WTC11 (cell line): Measurements from ENCODE around the gene RASAL3.

Source experiments
- CREM ChIP-seq: sonication (generic); formaldehyde crosslinking; IDR thresholded peaks from 2 replicates; pipeline ENCODE4 v1.8.1; 2022; ENCODE audit warnings: mild to moderate bottlenecking, missing genetic modification reagents, moderate library complexity
- KAT7 ChIP-seq: sonication (generic); formaldehyde crosslinking; IDR thresholded peaks from 2 replicates; pipeline ENCODE4 v1.8.1; 2023; ENCODE audit warnings: missing genetic modification reagents, mild to moderate bottlenecking, borderline replicate concordance
- NFE2L1 ChIP-seq: sonication (generic); formaldehyde crosslinking; IDR thresholded peaks from 2 replicates; pipeline ENCODE4 v1.8.1; 2023; ENCODE audit warnings: missing genetic modification reagents
- TF ChIP-seq, protein P1 (sequence below): sonication (generic); formaldehyde crosslinking; IDR thresholded peaks from 2 replicates; pipeline ENCODE4 v1.8.0; 2022; ENCODE audit warnings: mild to moderate bottlenecking, missing genetic modification reagents
- TF ChIP-seq, protein P2 (sequence below): sonication (generic); formaldehyde crosslinking; conservative IDR thresholded peaks from 2 replicates; pipeline ENCODE4 v1.8.1; 2022; ENCODE audit warnings: mild to moderate bottlenecking, missing genetic modification reagents
- TF ChIP-seq, protein P3 (sequence below): fragments of 200-600 bp; IDR thresholded peaks from 2 replicates; pipeline ENCODE4 v1.8.0; 2022; ENCODE audit warnings: antibody characterized with exemption
- TF ChIP-seq, protein P4 (sequence below): sonication (generic); formaldehyde crosslinking; IDR thresholded peaks from 2 replicates; pipeline ENCODE4 v1.8.1; 2023; ENCODE audit warnings: mild to moderate bottlenecking, missing genetic modification reagents
- TF ChIP-seq, protein P5 (sequence below): sonication (generic); formaldehyde crosslinking; IDR thresholded peaks from 2 replicates; pipeline ENCODE4 v1.8.1; 2022; ENCODE audit warnings: low read depth, mild to moderate bottlenecking, moderate library complexity, missing genetic modification reagents, borderline replicate concordance
- TF ChIP-seq, protein P6 (sequence below): sonication (generic); formaldehyde crosslinking; IDR thresholded peaks from 2 replicates; pipeline ENCODE4 v1.8.1; 2023; ENCODE audit warnings: mild to moderate bottlenecking, moderate library complexity, missing genetic modification reagents

DNA sequence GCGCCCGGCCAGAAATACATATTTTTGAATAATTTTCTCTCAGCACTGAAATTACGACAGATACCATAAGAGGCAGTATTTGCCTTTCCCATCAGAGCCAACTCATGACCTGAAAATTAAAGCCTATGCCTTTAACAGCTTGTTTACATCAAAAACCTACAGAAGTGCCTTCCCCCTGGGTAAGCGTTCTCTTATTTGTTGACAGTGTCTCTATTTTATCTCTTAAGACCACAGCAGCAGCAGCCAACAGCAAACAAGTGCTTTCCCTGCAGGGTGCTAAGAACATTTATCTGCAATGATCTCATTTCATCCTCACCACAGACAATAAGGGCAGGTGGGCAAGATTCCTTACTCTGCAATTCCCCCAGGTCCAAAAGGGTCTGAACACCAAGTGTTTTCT is 51.5 kb downstream of the RASAL3 start:
- TF ChIP-seq, protein P1, sequence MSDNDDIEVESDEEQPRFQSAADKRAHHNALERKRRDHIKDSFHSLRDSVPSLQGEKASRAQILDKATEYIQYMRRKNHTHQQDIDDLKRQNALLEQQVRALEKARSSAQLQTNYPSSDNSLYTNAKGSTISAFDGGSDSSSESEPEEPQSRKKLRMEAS (CRISPR knock-in tag): no peak
- TF ChIP-seq CREM (CRISPR knock-in tag) (no peak), NFE2L1 (CRISPR knock-in tag) (no peak), KAT7 (CRISPR knock-in tag) (no peak)
- TF ChIP-seq, protein P2, sequence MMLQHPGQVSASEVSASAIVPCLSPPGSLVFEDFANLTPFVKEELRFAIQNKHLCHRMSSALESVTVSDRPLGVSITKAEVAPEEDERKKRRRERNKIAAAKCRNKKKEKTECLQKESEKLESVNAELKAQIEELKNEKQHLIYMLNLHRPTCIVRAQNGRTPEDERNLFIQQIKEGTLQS (CRISPR knock-in tag): no peak
- TF ChIP-seq, protein P3, sequence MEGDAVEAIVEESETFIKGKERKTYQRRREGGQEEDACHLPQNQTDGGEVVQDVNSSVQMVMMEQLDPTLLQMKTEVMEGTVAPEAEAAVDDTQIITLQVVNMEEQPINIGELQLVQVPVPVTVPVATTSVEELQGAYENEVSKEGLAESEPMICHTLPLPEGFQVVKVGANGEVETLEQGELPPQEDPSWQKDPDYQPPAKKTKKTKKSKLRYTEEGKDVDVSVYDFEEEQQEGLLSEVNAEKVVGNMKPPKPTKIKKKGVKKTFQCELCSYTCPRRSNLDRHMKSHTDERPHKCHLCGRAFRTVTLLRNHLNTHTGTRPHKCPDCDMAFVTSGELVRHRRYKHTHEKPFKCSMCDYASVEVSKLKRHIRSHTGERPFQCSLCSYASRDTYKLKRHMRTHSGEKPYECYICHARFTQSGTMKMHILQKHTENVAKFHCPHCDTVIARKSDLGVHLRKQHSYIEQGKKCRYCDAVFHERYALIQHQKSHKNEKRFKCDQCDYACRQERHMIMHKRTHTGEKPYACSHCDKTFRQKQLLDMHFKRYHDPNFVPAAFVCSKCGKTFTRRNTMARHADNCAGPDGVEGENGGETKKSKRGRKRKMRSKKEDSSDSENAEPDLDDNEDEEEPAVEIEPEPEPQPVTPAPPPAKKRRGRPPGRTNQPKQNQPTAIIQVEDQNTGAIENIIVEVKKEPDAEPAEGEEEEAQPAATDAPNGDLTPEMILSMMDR: no peak
- TF ChIP-seq, protein P4, sequence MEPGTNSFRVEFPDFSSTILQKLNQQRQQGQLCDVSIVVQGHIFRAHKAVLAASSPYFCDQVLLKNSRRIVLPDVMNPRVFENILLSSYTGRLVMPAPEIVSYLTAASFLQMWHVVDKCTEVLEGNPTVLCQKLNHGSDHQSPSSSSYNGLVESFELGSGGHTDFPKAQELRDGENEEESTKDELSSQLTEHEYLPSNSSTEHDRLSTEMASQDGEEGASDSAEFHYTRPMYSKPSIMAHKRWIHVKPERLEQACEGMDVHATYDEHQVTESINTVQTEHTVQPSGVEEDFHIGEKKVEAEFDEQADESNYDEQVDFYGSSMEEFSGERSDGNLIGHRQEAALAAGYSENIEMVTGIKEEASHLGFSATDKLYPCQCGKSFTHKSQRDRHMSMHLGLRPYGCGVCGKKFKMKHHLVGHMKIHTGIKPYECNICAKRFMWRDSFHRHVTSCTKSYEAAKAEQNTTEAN (CRISPR knock-in tag): no peak
- TF ChIP-seq, protein P5, sequence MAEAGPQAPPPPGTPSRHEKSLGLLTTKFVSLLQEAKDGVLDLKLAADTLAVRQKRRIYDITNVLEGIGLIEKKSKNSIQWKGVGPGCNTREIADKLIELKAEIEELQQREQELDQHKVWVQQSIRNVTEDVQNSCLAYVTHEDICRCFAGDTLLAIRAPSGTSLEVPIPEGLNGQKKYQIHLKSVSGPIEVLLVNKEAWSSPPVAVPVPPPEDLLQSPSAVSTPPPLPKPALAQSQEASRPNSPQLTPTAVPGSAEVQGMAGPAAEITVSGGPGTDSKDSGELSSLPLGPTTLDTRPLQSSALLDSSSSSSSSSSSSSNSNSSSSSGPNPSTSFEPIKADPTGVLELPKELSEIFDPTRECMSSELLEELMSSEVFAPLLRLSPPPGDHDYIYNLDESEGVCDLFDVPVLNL: no peak
- TF ChIP-seq, protein P6, sequence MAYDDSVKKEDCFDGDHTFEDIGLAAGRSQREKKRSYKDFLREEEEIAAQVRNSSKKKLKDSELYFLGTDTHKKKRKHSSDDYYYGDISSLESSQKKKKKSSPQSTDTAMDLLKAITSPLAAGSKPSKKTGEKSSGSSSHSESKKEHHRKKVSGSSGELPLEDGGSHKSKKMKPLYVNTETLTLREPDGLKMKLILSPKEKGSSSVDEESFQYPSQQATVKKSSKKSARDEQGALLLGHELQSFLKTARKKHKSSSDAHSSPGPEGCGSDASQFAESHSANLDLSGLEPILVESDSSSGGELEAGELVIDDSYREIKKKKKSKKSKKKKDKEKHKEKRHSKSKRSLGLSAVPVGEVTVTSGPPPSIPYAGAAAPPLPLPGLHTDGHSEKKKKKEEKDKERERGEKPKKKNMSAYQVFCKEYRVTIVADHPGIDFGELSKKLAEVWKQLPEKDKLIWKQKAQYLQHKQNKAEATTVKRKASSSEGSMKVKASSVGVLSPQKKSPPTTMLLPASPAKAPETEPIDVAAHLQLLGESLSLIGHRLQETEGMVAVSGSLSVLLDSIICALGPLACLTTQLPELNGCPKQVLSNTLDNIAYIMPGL (CRISPR knock-in tag): no peak
